H9 (cell line): ENCODE results near the gene DNAJA2. TPM values are rescaled to one million over a fixed set of nuclear protein-coding genes. Genes with fewer than 3 reads are reported as not detected.

ENCODE experiments used
- DNase-seq: peaks from one replicate; pipeline ENCODE4 v3.0.0-alpha.2; 2017
- H2AFZ ChIP-seq: one replicate; pipeline ENCODE4 v1.6.1; 2013; ENCODE audit warnings: mild to moderate bottlenecking, low read length, control low read depth, moderate library complexity
- H2AK5ac ChIP-seq: 2 replicates; pipeline ENCODE4 v1.6.1; 2013; ENCODE audit warnings: low read length, control low read depth, mixed read lengths; ENCODE audit not compliant: insufficient read length
- H2BK120ac ChIP-seq: one replicate; pipeline ENCODE4 v1.6.1; 2013; ENCODE audit warnings: low read depth, mild to moderate bottlenecking, low read length, control low read depth, inconsistent platforms; ENCODE audit not compliant: poor library complexity, severe bottlenecking
- H2BK12ac ChIP-seq: 2 replicates; pipeline ENCODE4 v1.6.1; 2013; ENCODE audit warnings: low read length, control low read depth, mixed read lengths, low read depth; ENCODE audit not compliant: insufficient read length
- H2BK15ac ChIP-seq: 2 replicates; pipeline ENCODE4 v1.6.1; 2013; ENCODE audit warnings: low read depth, low read length, control low read depth
- H2BK20ac ChIP-seq: one replicate; pipeline ENCODE4 v1.6.1; 2013; ENCODE audit warnings: low read depth, mild to moderate bottlenecking, low read length, control low read depth, inconsistent platforms; ENCODE audit not compliant: poor library complexity, severe bottlenecking
- H2BK5ac ChIP-seq: 2 replicates; pipeline ENCODE4 v1.6.1; 2013; ENCODE audit warnings: low read length, control low read depth, mixed read lengths; ENCODE audit not compliant: insufficient read length
- H3K14ac ChIP-seq: 2 replicates; pipeline ENCODE4 v1.6.1; 2013; ENCODE audit warnings: low read length, control low read depth; ENCODE audit not compliant: insufficient read depth
- H3K18ac ChIP-seq: 2 replicates; pipeline ENCODE4 v1.6.1; 2013; ENCODE audit warnings: low read depth, mild to moderate bottlenecking, mixed read lengths, low read length, control low read depth; ENCODE audit not compliant: insufficient read length
- H3K23ac ChIP-seq: 2 replicates; pipeline ENCODE4 v1.6.1; 2013; ENCODE audit warnings: low read length, control low read depth, mixed read lengths, low read depth; ENCODE audit not compliant: insufficient read length
- H3K23me2 ChIP-seq: 2 replicates; pipeline ENCODE4 v1.6.1; 2013; ENCODE audit warnings: low read depth, mild to moderate bottlenecking, mixed read lengths, low read length, control low read depth; ENCODE audit not compliant: insufficient read length, poor library complexity, severe bottlenecking
- H3K27ac ChIP-seq: 2 replicates; pipeline ENCODE4 v1.5.1; 2013; ENCODE audit warnings: low read length, control low read depth, mixed read lengths, low read depth; ENCODE audit not compliant: insufficient read length
- H3K27me3 ChIP-seq: 2 replicates; pipeline ENCODE4 v1.6.1; 2013; ENCODE audit warnings: low read length, control low read depth, inconsistent platforms; ENCODE audit not compliant: insufficient read depth
- H3K4ac ChIP-seq: 2 replicates; pipeline ENCODE4 v1.6.1; 2013; ENCODE audit warnings: low read depth, mild to moderate bottlenecking, control low read depth, inconsistent platforms, low read length, moderate library complexity
- H3K4me1 ChIP-seq: 2 replicates; pipeline ENCODE4 v1.6.1; 2013; ENCODE audit warnings: low read length, control low read depth, inconsistent platforms; ENCODE audit not compliant: insufficient read depth
- H3K4me2 ChIP-seq: 2 replicates; pipeline ENCODE4 v1.6.1; 2013; ENCODE audit warnings: low read length, control low read depth, mixed read lengths; ENCODE audit not compliant: insufficient read length, insufficient read depth
- H3K56ac ChIP-seq: 2 replicates; pipeline ENCODE4 v1.6.1; 2013; ENCODE audit warnings: low read depth, mild to moderate bottlenecking, mixed read lengths, low read length, control low read depth; ENCODE audit not compliant: insufficient read length
- H3K79me1 ChIP-seq: 2 replicates; pipeline ENCODE4 v1.6.1; 2013; ENCODE audit warnings: low read depth, mild to moderate bottlenecking, moderate library complexity, low read length, control low read depth, inconsistent platforms; ENCODE audit not compliant: insufficient read depth, poor library complexity, severe bottlenecking
- H3K79me2 ChIP-seq: 2 replicates; pipeline ENCODE4 v1.6.1; 2013; ENCODE audit warnings: low read length, control low read depth, inconsistent platforms; ENCODE audit not compliant: insufficient read depth
- H3K9ac ChIP-seq: 2 replicates; pipeline ENCODE4 v1.6.1; 2013; ENCODE audit warnings: low read length, control low read depth, mixed read lengths; ENCODE audit not compliant: insufficient read length; ENCODE audit errors: extremely low read depth
- H3K9me3 ChIP-seq: one replicate; pipeline ENCODE4 v1.6.1; 2013; ENCODE audit warnings: low read depth, low read length, inconsistent platforms; ENCODE audit not compliant: control insufficient read depth
- H3T11ph ChIP-seq: one replicate; pipeline ENCODE4 v1.6.1; 2013; ENCODE audit warnings: mild to moderate bottlenecking, low read length, control low read depth, inconsistent platforms
- H4K20me1 ChIP-seq: one replicate; pipeline ENCODE4 v1.6.1; 2013; ENCODE audit not compliant: control insufficient read depth, insufficient read length, insufficient read depth
- H4K5ac ChIP-seq: 2 replicates; pipeline ENCODE4 v1.6.1; 2013; ENCODE audit warnings: low read depth, mild to moderate bottlenecking, mixed read lengths, low read length, control low read depth; ENCODE audit not compliant: insufficient read length
- H4K8ac ChIP-seq: replicated peaks from 2 replicates; pipeline ENCODE4 v1.6.1; 2013; ENCODE audit warnings: low read length, control low read depth, mixed read lengths, low read depth; ENCODE audit not compliant: insufficient read length
- H4K91ac ChIP-seq: 2 replicates; pipeline ENCODE4 v1.6.1; 2013; ENCODE audit warnings: low read depth, mild to moderate bottlenecking, moderate library complexity, mixed read lengths, low read length, control low read depth; ENCODE audit not compliant: insufficient read length
- H3K27ac Mint-ChIP-seq, 3 experiments: 2 replicates in 2 of 3; 3 replicates in 1 of 3; pipeline ENCODE4 v1.8.0; 2020 to 2021; ENCODE audit warnings: mixed read lengths in 3 of 3, mild to moderate bottlenecking in 1 of 3, moderate library complexity in 1 of 3
- H3K27me3 Mint-ChIP-seq: 2 replicates; pipeline ENCODE4 v1.8.0; 2021; ENCODE audit warnings: low read depth, mild to moderate bottlenecking, moderate library complexity, mixed read lengths
- H3K36me3 Mint-ChIP-seq, 3 experiments: 2 replicates in 2 of 3; 3 replicates in 1 of 3; pipeline ENCODE4 v1.8.0; 2020 to 2021; ENCODE audit warnings: low read depth in 3 of 3, mixed read lengths in 3 of 3; ENCODE audit not compliant: insufficient read depth in 1 of 3
- H3K4me1 Mint-ChIP-seq, 2 experiments: 2 replicates each; pipeline ENCODE4 v1.8.0; 2020; ENCODE audit warnings: mixed read lengths in 2 of 2
- H3K4me3 Mint-ChIP-seq, 2 experiments: 2 replicates in 1 of 2; 3 replicates in 1 of 2; pipeline ENCODE4 v1.8.0; 2020 to 2021; ENCODE audit warnings: mild to moderate bottlenecking in 2 of 2, mixed read lengths in 2 of 2, moderate library complexity in 1 of 2
- H3K9me3 Mint-ChIP-seq, 2 experiments: 2 replicates in 1 of 2; 3 replicates in 1 of 2; pipeline ENCODE4 v1.8.0; 2020; ENCODE audit warnings: mild to moderate bottlenecking in 2 of 2, mixed read lengths in 2 of 2, moderate library complexity in 1 of 2
- WGBS: extraction: QIAGEN DNeasy Blood & Tissue Kit; methylation state at CpG from one replicate; pipeline ENCODE4 v1.1.7; 2013; ENCODE audit warnings: missing lambda C conversion rate, low lambda C conversion rate, mixed read lengths; ENCODE audit not compliant: insufficient read length; ENCODE audit errors: extremely low coverage; 5-methylcytosine and 5-hydroxymethylcytosine counted together
- total RNA-seq: library from RNA; stranded (reverse); gene quantifications from 2 replicates; pipeline ENCODE4 v1.2.1, GENCODE V29; 2021
- TF ChIP-seq, protein P1 (sequence below): fragments of 200-600 bp; sonication (generic); conservative IDR thresholded peaks from 3 replicates; pipeline ENCODE4 v1.8.0; 2021; ENCODE audit warnings: antibody characterized with exemption, mild to moderate bottlenecking

The DNAJA2 gene
- total RNA-seq, 1 experiment from 2014 or later: 102 TPM

DNA sequence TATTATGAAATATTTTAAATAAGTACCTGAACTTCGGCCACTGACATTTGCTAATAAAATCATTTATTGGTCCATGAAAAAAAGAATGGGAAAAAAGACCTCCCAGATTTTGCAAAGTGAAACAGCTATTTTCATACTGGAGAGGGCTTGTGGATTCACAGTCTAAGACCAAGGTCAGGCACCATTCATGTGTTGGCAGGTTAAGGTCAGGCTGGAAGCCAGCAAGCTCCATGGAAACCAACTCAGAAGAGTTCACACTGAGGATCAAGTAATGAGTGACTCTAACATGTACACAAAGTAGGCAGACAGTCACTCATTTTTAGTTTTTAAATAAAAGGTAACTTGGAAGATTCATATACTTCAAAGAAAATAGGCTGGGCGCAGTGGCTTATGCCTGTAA, 3.4 kb downstream of the DNAJA2 start:
- no peaks in the 10 kb centered on the region for H3K27me3 ChIP-seq
- H3K14ac ChIP-seq: no peak overlapping the region
- H2BK12ac ChIP-seq: no peak overlapping the region
- H3K23ac ChIP-seq: no peak overlapping the region
- WGBS: no CpG with 5 or more reads among the region's 2 CpGs
- H2BK20ac ChIP-seq: no peak overlapping the region
- no peak overlapping the region for H2AFZ ChIP-seq
- Mint-ChIP-seq H3K27me3 (no peaks in the 10 kb centered on the region), H3K27ac (peak overlapping the region in 1 of 3 experiments; percentile 35; a peak in 1 of 7 replicates), H3K9me3 (no peaks in the 10 kb centered on the region; a peak in 1 of 5 replicates), H3K4me1 (peaks cover 29 to 31% of the 10 kb centered on the region in 2 experiments), H3K4me3 (no peak overlapping the region), H3K36me3 (peaks cover 52 to 70% (median 66%) of the 10 kb centered on the region in 3 experiments)
- H2BK5ac ChIP-seq: no peak overlapping the region
- H3K23me2 ChIP-seq: peaks cover 8% of the 10 kb centered on the region
- peaks cover 15% of the 10 kb centered on the region; the same call in 1 of the 2 replicates for H3K79me2 ChIP-seq
- H3K4me1 ChIP-seq: peaks cover 2% of the 10 kb centered on the region
- H3K27ac ChIP-seq: no peak overlapping the region
- no peak for DNase-seq
- H3K4me2 ChIP-seq: no peak overlapping the region
- no peaks in the 10 kb centered on the region for H3K79me1 ChIP-seq
- no peak overlapping the region for H3K18ac ChIP-seq
- H2BK15ac ChIP-seq: no peak overlapping the region
- no peak overlapping the region for H2BK120ac ChIP-seq
- H3K9ac ChIP-seq: no peak overlapping the region
- H3K4ac ChIP-seq: no peak overlapping the region
- no peak overlapping the region for H3K56ac ChIP-seq
- no peak overlapping the region for H4K91ac ChIP-seq
- TF ChIP-seq, protein P1, sequence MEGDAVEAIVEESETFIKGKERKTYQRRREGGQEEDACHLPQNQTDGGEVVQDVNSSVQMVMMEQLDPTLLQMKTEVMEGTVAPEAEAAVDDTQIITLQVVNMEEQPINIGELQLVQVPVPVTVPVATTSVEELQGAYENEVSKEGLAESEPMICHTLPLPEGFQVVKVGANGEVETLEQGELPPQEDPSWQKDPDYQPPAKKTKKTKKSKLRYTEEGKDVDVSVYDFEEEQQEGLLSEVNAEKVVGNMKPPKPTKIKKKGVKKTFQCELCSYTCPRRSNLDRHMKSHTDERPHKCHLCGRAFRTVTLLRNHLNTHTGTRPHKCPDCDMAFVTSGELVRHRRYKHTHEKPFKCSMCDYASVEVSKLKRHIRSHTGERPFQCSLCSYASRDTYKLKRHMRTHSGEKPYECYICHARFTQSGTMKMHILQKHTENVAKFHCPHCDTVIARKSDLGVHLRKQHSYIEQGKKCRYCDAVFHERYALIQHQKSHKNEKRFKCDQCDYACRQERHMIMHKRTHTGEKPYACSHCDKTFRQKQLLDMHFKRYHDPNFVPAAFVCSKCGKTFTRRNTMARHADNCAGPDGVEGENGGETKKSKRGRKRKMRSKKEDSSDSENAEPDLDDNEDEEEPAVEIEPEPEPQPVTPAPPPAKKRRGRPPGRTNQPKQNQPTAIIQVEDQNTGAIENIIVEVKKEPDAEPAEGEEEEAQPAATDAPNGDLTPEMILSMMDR: no peak
- H4K5ac ChIP-seq: no peak overlapping the region
- no peaks in the 10 kb centered on the region for H4K20me1 ChIP-seq
- no peak overlapping the region for H2AK5ac ChIP-seq
- H3T11ph ChIP-seq: no peak overlapping the region
- H3K9me3 ChIP-seq: no peaks in the 10 kb centered on the region
- H4K8ac ChIP-seq: no peak overlapping the region
